ENCODE results near the gene HEPN1. TPM values are rescaled to one million over a fixed set of nuclear protein-coding genes. Genes with fewer than 3 reads are reported as not detected.

Gene HEPN1
- total and polyA plus RNA-seq, 9 of the 15 experiments (the other 6 are each of a cell fraction or from before 2014, with no cell fraction given): not detected

- 3% methylated on average over 5 of the region's 5 CpGs for WGBS (ENCODE audit: insufficient coverage, low coverage, missing lambda C conversion rate)
- H3K27ac ChIP-seq (ENCODE audit: extremely low read depth, low read depth, low read length): no peak overlapping the region
- H3K9ac ChIP-seq (ENCODE audit: insufficient read depth in 1 of 2, low read depth in 2 of 2, low read length in 2 of 2): no peak overlapping the region
- CTCF ChIA-PET (ENCODE audit: low intra/inter-chr PET ratio): no interaction called here
- no TSS peak for BruUV-seq (replicated peaks)
- no peak overlapping the region for H3K4me2 ChIP-seq (ENCODE audit: insufficient read depth, low read length)
- no peaks in the 10 kb centered on the region for H3K79me2 ChIP-seq (ENCODE audit: control insufficient read depth, insufficient read depth, low read length)
- no peaks in the 10 kb centered on the region for H3K4me1 ChIP-seq (replicated peaks in 1 of 2; ENCODE audit: control insufficient read depth in 2 of 2, insufficient read depth in 2 of 2, low read length in 2 of 2)
- POLR2A ChIA-PET: interaction anchor here (1.2 kb wide), 1 partner anchor 8 kb away, joined by 3 read pairs; no protein-coding TSS in a partner anchor
- in situ Hi-C loops (cut with MboI): no loop called here
- no peaks in the 10 kb centered on the region for H3K9me3 ChIP-seq (replicated peaks; ENCODE audit: control insufficient read depth, insufficient read depth, low read depth, low read length)
- intact Hi-C loops (cut with micrococcal nuclease): no loop called here
- H3K27me3 ChIP-seq (ENCODE audit: control insufficient read depth in 2 of 2, insufficient read depth in 2 of 2, low read length in 2 of 2): peaks cover 32 to 57% of the 10 kb centered on the region in 2 experiments; a peak in 4 of 5 replicates
- no peak for DNase-seq (ENCODE audit: extremely low read depth in 1 of 4, low spot score in 3 of 4)
- FAIRE-seq: no peak
- H4K20me1 ChIP-seq (replicated peaks; ENCODE audit: control insufficient read depth, insufficient read depth, low read length): no peaks in the 10 kb centered on the region
- H3K9me1 ChIP-seq (ENCODE audit: control insufficient read depth, insufficient read depth, low read length): no peaks in the 10 kb centered on the region
- no peak overlapping the region for H2AFZ ChIP-seq (ENCODE audit: low read depth, low read length)
- H3K36me3 ChIP-seq (ENCODE audit: control insufficient read depth, insufficient read depth, low read length): no peaks in the 10 kb centered on the region
- no peak for ATAC-seq
- no peak overlapping the region for H3K4me3 ChIP-seq
- TF ChIP-seq MCM7 (IDR thresholded peaks at IDR 0.05) (no peak), DDX20 (tag; IDR thresholded peaks at IDR 0.05; ENCODE audit: low read depth) (no peak), ZFP1 (CRISPR knock-in tag; IDR thresholded peaks at IDR 0.05) (no peak), EP400 (IDR thresholded peaks at IDR 0.05) (no peak), RBM25 (IDR thresholded peaks at IDR 0.05; ENCODE audit: low read depth, low read length, severe bottlenecking) (no peak), SOX6 (IDR thresholded peaks at IDR 0.05) (no peak), GATAD2A (IDR thresholded peaks at IDR 0.05) (no peak), ZBED1 (IDR thresholded peaks at IDR 0.05) (no peak), TOE1 (IDR thresholded peaks at IDR 0.05; ENCODE audit: borderline replicate concordance) (no peak), TOE1 (CRISPR knock-in tag; IDR thresholded peaks at IDR 0.05; ENCODE audit: borderline replicate concordance, low read depth) (no peak)
- TF ChIP-seq, protein P1, sequence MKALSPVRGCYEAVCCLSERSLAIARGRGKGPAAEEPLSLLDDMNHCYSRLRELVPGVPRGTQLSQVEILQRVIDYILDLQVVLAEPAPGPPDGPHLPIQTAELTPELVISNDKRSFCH (CRISPR knock-in tag; IDR thresholded peaks at IDR 0.05): no peak
- TF ChIP-seq, protein P1 (tag; IDR thresholded peaks at IDR 0.05): no peak
- TF ChIP-seq, protein P2, sequence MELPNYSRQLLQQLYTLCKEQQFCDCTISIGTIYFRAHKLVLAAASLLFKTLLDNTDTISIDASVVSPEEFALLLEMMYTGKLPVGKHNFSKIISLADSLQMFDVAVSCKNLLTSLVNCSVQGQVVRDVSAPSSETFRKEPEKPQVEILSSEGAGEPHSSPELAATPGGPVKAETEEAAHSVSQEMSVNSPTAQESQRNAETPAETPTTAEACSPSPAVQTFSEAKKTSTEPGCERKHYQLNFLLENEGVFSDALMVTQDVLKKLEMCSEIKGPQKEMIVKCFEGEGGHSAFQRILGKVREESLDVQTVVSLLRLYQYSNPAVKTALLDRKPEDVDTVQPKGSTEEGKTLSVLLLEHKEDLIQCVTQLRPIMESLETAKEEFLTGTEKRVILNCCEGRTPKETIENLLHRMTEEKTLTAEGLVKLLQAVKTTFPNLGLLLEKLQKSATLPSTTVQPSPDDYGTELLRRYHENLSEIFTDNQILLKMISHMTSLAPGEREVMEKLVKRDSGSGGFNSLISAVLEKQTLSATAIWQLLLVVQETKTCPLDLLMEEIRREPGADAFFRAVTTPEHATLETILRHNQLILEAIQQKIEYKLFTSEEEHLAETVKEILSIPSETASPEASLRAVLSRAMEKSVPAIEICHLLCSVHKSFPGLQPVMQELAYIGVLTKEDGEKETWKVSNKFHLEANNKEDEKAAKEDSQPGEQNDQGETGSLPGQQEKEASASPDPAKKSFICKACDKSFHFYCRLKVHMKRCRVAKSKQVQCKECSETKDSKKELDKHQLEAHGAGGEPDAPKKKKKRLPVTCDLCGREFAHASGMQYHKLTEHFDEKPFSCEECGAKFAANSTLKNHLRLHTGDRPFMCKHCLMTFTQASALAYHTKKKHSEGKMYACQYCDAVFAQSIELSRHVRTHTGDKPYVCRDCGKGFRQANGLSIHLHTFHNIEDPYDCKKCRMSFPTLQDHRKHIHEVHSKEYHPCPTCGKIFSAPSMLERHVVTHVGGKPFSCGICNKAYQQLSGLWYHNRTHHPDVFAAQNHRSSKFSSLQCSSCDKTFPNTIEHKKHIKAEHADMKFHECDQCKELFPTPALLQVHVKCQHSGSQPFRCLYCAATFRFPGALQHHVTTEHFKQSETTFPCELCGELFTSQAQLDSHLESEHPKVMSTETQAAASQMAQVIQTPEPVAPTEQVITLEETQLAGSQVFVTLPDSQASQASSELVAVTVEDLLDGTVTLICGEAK (IDR thresholded peaks at IDR 0.05): no peak
- TF ChIP-seq, protein P2 (CRISPR knock-in tag; IDR thresholded peaks at IDR 0.05): no peak
These were observed 1.3 kb downstream of the HEPN1 start for GRCh38 chr11:124920356-124920755.

All from K562 (cell line).